ENCODE data around the gene PDSS1.

Gene PDSS1

DNA sequence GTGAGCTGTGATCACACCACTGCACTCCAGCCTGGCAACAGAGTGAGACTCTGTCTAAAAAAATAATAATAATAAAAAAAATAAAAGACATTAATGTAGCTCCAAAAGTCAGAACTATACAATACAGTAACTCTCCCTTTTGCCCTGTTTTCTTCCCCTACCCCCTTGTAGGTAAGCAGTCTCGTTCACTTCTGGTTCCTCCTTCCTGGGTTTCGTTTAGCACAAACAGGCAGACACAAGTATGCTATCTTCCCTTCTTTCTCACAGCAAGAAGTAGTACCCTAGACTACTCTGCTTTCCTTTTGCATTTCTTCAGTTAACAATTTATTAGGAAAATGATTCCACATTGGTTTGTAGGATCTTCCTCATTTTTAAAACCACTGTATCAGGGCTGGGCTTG, 33.1 kb downstream of the PDSS1 start:
- DNase-seq: no peak
- in situ Hi-C loops (cut with MboI; ENCODE audit: low pct_unique_long_range_greater_than_20kb, low sequenced_read_pairs): no loop called here

GRCh38 chr10:26733750-26734568, 36.5 kb downstream of the PDSS1 start:
- in situ Hi-C loops (cut with MboI; ENCODE audit: low pct_unique_long_range_greater_than_20kb, low sequenced_read_pairs): no loop called here
- no peak for DNase-seq

GRCh38 chr10:26735435-26735834, 37.9 kb downstream of the PDSS1 start:
- in situ Hi-C loops (cut with MboI; ENCODE audit: low pct_unique_long_range_greater_than_20kb, low sequenced_read_pairs): no loop called here

GRCh38 chr10:26737730-26738129, 40.2 kb downstream of the PDSS1 start:
- DNase-seq: peak; percentile 37
- in situ Hi-C loops (cut with MboI; ENCODE audit: low pct_unique_long_range_greater_than_20kb, low sequenced_read_pairs): no loop called here

More at GRCh38 chr10:26735435-26735834, 37.9 kb downstream of the PDSS1 start:
- DNase-seq: no peak

- DNase-seq: no peak
- in situ Hi-C loops (cut with MboI; ENCODE audit: low pct_unique_long_range_greater_than_20kb, low sequenced_read_pairs): no loop called here
Observed at GRCh38 chr10:26738301-26738911, 40.9 kb downstream of the PDSS1 start.

DNA sequence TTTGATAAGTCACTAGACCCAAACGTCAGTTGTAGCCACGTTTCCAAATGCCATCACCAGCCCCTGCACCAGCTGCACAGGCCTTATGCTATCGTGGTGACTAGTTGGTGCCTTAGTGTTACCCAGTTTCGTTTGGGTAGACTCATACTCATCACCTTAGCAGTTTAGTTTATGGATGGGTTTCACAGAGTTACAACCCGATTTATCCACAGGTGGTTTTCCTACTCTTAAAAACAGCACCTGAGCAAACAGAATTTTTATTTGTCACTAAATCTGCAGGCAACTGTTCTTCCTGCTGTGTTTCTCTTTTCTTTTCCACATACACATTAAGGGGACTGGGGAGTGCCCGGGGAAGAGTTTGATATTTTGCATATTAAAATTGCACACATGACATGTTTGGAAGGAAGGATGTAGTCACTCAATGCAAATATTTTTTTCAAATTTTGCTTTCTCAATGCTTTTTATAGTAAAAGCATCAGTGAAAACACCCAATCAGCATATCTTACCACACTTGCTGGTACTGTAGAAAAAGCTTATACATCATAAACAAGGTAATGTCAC, 41.6 kb downstream of the PDSS1 start:
- DNase-seq: no peak
- in situ Hi-C loops (cut with MboI; ENCODE audit: low pct_unique_long_range_greater_than_20kb, low sequenced_read_pairs): no loop called here

DNA sequence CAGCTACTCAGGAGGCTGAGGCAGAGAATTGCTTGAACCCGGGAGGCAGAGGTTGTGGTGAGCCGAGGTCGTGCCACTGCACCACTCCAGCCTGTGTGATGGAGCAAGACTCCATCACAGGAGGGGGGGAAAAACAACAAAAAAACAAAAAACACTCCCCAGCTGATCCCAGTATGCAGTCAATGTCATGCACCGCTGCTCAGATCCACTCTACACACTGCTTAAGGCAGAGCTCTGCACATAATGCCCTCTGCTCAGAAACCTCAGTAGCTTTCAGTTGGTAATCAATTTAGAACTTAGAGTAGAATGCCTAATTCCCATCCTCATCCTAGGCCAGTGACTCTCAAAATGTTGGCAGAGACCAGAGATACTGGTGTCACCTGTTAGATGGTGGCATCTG, 43.9 kb downstream of the PDSS1 start:
- in situ Hi-C loops (cut with MboI; ENCODE audit: low pct_unique_long_range_greater_than_20kb, low sequenced_read_pairs): no loop called here
- no peak for DNase-seq

DNA sequence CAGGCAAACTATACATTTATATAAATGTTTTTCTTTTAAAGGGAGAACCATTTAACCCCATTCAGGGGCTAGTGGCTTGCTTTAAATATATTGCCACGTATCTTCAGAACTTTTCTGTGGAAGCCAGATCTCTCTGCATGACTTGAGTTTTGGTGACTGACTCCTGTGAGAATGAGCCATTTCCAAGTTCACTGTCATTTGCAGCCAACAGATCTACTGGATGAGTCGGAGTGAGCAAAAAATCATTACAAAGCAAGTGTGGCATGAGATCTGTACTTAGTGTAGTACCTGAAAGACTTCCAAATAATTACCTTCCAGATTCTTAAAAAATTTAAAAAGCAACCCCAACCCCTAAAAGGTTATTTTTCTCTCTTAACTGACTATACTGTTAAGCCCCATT, 45.6 kb downstream of the PDSS1 start:
- no peak for DNase-seq
- in situ Hi-C loops (cut with MboI; ENCODE audit: low pct_unique_long_range_greater_than_20kb, low sequenced_read_pairs): no loop called here

- in situ Hi-C loops (cut with MboI; ENCODE audit: low pct_unique_long_range_greater_than_20kb, low sequenced_read_pairs): no loop called here
- DNase-seq: no peak
Observed at GRCh38 chr10:26743841-26744240, 46.3 kb downstream of the PDSS1 start.

DNA sequence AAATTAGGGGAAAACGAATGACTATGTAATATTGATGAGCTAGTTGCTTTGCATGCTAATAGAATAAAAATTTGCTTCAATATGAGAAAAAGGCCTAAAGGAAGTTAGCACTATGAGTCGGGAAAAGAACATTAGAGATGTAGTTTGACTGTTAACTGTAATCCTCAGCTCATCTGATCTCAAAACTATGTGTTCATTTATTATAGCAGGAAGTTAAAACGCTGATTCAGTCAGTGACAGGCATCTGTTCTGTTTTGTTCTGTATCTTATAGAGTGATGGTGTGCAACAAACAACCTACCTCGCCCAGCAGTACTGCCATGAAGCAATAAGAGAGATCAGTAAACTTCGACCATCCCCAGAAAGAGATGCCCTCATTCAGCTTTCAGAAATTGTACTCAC, 48.6 kb downstream of the PDSS1 start:
- in situ Hi-C loops (cut with MboI; ENCODE audit: low pct_unique_long_range_greater_than_20kb, low sequenced_read_pairs): no loop called here

DNA sequence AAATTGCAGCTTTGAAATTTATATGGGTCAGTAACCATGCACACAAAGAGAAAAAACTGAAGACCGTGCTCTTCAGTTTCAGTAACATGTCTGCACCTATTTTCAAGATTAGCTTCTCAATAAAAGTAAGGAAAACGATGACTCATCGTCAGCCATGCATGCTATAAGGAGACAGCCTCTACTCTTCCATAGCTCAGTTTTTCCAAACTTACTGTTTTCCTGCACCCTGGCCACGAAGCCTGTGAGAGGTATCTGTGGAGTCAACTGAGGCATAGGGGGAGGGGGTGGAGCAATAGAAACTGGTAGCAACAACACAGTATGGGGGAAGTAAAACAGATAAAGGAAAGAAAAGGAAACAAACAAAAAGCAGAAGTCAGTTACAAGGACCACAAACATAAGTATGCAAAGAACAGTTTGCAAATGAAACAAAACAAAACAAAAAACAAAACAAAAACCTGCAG, 58.0 kb downstream of the PDSS1 start:
- DNase-seq: peak; percentile 71
- in situ Hi-C loops (cut with MboI; ENCODE audit: low pct_unique_long_range_greater_than_20kb, low sequenced_read_pairs): no loop called here

More for the DNA sequence above, 48.6 kb downstream of the PDSS1 start:
- no peak for DNase-seq

DNA sequence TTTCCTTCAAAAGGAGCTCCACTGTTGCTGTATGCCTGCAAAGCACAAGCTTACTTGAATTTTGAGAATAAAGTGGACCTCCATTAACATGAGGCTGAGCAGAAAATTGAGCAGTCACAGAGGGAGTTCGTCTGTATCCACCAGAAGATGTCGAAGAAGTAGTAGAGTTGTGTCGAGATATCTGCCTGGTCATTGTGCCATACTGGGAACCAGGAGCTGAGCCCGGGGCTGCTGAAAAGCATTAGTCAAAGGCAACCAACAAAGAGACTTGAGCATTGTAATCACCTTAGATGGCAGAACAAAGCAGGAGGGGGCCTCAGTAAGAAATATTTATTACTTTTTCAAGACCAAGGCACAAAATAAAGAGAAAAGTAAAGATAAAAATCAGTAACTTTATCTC, 61.5 kb downstream of the PDSS1 start:
- DNase-seq: no peak
- in situ Hi-C loops (cut with MboI; ENCODE audit: low pct_unique_long_range_greater_than_20kb, low sequenced_read_pairs): no loop called here

DNA sequence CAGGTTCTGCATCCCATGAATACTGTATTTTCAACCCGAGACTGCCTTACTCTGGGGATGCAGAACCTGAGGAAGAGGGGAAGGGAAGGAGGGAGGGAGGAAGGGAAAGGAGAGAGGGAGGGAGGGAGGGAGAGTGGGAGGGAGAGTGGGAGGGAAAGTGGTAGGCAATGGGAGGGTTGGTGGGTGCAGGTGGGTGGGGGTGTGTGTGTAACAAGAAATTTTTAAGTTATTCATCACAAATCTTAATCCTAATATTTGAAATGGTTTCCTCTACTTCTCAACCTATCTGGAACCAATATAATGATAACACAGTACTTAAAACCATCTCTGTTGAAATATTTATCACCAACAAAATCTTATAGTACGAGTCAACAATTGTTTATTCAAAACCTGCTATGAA, 68.0 kb downstream of the PDSS1 start:
- DNase-seq: no peak
- in situ Hi-C loops (cut with MboI; ENCODE audit: low pct_unique_long_range_greater_than_20kb, low sequenced_read_pairs): no loop called here

GRCh38 chr10:26770069-26770468, 72.6 kb downstream of the PDSS1 start:
- in situ Hi-C loops (cut with MboI; ENCODE audit: low pct_unique_long_range_greater_than_20kb, low sequenced_read_pairs): no loop called here
- no peak for DNase-seq

DNA sequence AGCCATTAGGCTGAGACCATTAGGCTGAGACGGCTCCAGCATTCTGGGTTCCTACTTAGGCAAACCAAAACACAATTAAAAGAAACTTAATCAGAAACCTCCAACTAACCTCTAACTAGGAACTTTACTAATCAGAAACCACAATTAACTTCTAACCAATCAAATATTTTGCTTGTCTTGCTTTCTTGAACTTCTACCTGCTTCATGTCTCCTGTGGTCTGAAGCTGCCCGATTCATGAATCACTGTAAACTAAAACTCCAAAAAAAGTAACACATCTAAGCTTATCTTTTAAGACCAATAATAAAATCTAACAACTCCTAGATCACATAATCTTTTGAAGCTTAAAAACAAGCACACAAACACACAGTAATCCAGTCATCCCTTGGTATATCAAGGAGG, 76.1 kb downstream of the PDSS1 start:
- in situ Hi-C loops (cut with MboI; ENCODE audit: low pct_unique_long_range_greater_than_20kb, low sequenced_read_pairs): no loop called here
- no peak for DNase-seq

DNA sequence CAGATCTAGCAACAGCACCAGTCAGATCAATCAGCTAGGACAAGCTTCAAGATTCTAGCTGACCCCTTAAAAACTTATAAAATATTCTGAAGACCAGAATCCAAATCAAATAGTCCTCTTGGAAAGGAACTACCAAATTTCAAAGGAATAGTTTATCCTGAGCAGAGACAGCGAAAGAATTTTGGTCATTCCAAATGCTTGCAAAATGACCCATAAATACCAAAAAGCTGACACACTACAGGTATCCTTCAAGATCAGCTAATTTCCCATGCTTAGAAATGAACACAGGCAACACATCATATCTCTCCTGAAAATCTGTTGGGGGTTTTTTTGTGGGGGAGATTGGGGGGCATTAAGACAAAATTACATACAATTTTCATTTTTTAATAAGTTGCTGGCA, 78.8 kb downstream of the PDSS1 start:
- no peak for DNase-seq
- in situ Hi-C loops (cut with MboI; ENCODE audit: low pct_unique_long_range_greater_than_20kb, low sequenced_read_pairs): no loop called here

DNA sequence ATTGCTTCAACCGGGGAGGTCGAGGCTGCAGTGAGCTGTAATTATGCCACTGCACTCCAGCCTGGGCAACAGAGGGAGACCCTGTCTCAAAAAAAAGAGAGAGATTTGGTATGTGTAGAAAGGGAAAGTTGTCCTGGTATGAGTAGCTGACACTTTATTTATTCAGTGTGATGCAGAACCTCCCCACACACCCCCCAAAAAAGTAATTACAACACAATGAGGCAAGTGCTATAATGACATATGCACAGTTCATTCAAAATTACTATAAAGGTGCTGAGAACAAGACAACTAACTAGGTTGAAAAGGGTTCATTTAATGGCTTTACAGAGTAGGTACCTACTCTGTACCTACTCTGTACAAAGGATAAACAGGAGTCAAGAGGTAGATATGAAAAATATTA, 80.2 kb downstream of the PDSS1 start:
- no peak for DNase-seq
- in situ Hi-C loops (cut with MboI; ENCODE audit: low pct_unique_long_range_greater_than_20kb, low sequenced_read_pairs): no loop called here

GRCh38 chr10:26779176-26779860, 81.8 kb downstream of the PDSS1 start:
- DNase-seq: peak; percentile 41
- in situ Hi-C loops (cut with MboI; ENCODE audit: low pct_unique_long_range_greater_than_20kb, low sequenced_read_pairs): no loop called here

GRCh38 chr10:26780106-26780792, 82.7 kb downstream of the PDSS1 start:
- DNase-seq: no peak
- in situ Hi-C loops (cut with MboI; ENCODE audit: low pct_unique_long_range_greater_than_20kb, low sequenced_read_pairs): no loop called here
